ENCODE results near the gene SEPHS2.

- TF ChIP-seq FOXK2 (IDR thresholded peaks at IDR 0.05), result no peak
- no peak for TF ChIP-seq SP1 (IDR thresholded peaks at IDR 0.05)
- TF ChIP-seq ZNF384 (IDR thresholded peaks at IDR 0.05), result no peak
- no peak for TF ChIP-seq PKNOX1 (IDR thresholded peaks at IDR 0.05)
- no peak for TF ChIP-seq SUZ12 (IDR thresholded peaks at IDR 0.05)
Measured at GRCh38 chr16:30417529-30418349, 27.9 kb downstream of the SEPHS2 start.
